Body of pancreas (tissue), 4 donors: ENCODE results near the gene PLA2G4D.

Experiments used
- POLR2A ChIP-seq, 3 donors: fragments of 450-650 bp; IDR thresholded peaks; one replicate each; pipeline ENCODE4 v1.6.1; 2016; ENCODE audit warnings: antibody characterized with exemption in 3 of 3, mild to moderate bottlenecking in 2 of 3
- TF ChIP-seq, protein P1 (sequence below), 7 experiments: fragments of 450-650 bp in 4 of 7; fragments of 200-600 bp in 3 of 7; sonication (generic) in 3 of 7; IDR thresholded peaks; one replicate each; pipeline ENCODE4 v1.5.1; 2016 to 2019; ENCODE audit warnings: antibody characterized with exemption in 7 of 7

DNA sequence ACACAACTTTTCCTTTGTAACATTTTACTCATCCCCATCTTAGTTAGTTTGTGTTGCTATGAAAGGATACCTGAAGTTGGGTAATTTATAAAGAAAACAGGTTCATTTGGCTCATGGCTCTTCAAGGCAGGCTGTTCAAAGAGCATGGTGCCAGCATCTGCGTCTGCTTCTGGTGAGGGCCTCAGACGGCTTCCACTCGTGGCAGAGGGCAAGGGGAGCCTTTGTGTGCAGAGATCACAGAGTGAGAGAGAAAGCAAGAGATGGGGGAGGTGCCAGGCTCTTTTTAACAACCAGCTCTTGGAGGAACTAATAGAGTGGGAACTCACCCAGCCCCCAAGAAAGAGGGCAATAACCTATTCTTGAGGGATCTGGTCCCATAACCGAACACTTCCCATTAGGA is 39.0 kb upstream of the PLA2G4D start:
- TF ChIP-seq, protein P1, sequence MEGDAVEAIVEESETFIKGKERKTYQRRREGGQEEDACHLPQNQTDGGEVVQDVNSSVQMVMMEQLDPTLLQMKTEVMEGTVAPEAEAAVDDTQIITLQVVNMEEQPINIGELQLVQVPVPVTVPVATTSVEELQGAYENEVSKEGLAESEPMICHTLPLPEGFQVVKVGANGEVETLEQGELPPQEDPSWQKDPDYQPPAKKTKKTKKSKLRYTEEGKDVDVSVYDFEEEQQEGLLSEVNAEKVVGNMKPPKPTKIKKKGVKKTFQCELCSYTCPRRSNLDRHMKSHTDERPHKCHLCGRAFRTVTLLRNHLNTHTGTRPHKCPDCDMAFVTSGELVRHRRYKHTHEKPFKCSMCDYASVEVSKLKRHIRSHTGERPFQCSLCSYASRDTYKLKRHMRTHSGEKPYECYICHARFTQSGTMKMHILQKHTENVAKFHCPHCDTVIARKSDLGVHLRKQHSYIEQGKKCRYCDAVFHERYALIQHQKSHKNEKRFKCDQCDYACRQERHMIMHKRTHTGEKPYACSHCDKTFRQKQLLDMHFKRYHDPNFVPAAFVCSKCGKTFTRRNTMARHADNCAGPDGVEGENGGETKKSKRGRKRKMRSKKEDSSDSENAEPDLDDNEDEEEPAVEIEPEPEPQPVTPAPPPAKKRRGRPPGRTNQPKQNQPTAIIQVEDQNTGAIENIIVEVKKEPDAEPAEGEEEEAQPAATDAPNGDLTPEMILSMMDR (IDR thresholded peaks at IDR 0.05) = no peak
- no peak for TF ChIP-seq POLR2A (IDR thresholded peaks at IDR 0.05)
